IPS-20b (cell line): Measurements from ENCODE around the gene SRSF7.

Source experiments
- H3K27ac ChIP-seq: one replicate; pipeline ENCODE4 v1.5.1; 2013; ENCODE audit warnings: low read length
- H3K27me3 ChIP-seq: 2 replicates; pipeline ENCODE4 v1.6.1; 2013; ENCODE audit warnings: mild to moderate bottlenecking, low read length, inconsistent platforms; ENCODE audit not compliant: insufficient read depth
- H3K36me3 ChIP-seq: 2 replicates; pipeline ENCODE4 v1.6.1; 2013; ENCODE audit warnings: low read depth, mild to moderate bottlenecking, inconsistent platforms, low read length, moderate library complexity; ENCODE audit not compliant: insufficient read depth
- H3K4me1 ChIP-seq: 2 replicates; pipeline ENCODE4 v1.6.1; 2013; ENCODE audit warnings: mild to moderate bottlenecking, control low read depth, inconsistent platforms, low read length, moderate library complexity; ENCODE audit not compliant: insufficient read depth
- H3K4me3 ChIP-seq: 2 replicates; pipeline ENCODE4 v1.5.1; 2013; ENCODE audit warnings: mild to moderate bottlenecking, low read length, inconsistent platforms
- H3K9ac ChIP-seq: 2 replicates; pipeline ENCODE4 v1.6.1; 2013; ENCODE audit warnings: low read depth, mild to moderate bottlenecking, inconsistent platforms, low read length, moderate library complexity
- H3K9me3 ChIP-seq: 2 replicates; pipeline ENCODE4 v1.6.1; 2013; ENCODE audit warnings: mild to moderate bottlenecking, low read depth, low read length, inconsistent platforms; ENCODE audit not compliant: insufficient read depth

The SRSF7 gene

DNA sequence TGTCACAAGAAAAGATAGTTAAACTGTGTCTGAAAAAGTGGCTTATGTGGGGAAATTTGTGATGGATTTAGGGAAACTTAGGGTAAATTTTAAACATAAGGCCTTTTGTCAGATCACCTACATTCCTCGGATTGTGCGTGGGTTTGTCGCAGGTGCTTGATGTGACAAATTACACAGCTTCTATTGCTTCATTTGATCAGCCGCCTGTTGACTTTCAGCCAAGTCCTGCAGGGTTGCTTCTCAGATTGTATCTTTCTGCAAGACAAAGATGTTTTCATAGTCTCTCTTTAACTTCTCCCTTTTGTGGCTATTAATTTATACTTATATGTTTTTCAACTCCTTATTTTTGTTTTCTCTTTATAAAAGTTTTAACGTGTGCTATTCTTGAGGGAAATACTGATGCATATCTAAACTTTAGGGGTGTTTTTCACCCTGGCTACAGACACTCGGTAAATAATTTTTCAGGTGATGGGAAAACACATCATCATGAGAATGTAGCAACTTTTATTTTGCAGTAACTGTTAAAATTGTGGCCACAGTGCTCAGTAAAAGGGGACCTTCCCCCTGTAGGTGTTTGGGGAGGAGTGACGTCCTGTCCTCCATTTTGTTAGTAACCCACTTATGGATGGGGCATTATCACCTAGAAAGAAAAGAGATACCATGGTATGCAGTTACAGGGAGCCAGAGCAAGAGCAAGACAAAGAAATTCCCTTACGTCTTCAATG, 53.9 kb downstream of the SRSF7 start:
- Histone ChIP-seq H3K4me3 (no peak overlapping the region), H3K27me3 (no peaks in the 10 kb centered on the region), H3K4me1 (no peaks in the 10 kb centered on the region), H3K9me3 (no peaks in the 10 kb centered on the region), H3K36me3 (no peaks in the 10 kb centered on the region), H3K9ac (no peak overlapping the region), H3K27ac (no peak overlapping the region)
